H1 (cell line): Measurements from ENCODE around the gene ZNF451. TPM values are rescaled to one million over a fixed set of nuclear protein-coding genes. Genes with fewer than 3 reads are reported as not detected.

Source experiments
- CTCF ChIA-PET: fragments of 300-600 bp; sonication (Branson Sonifier 250); formaldehyde crosslinking; loops from one replicate; lab custom pipeline; 2021; ENCODE audit not compliant: partially characterized antibody; lab: Charles Lee
- POLR2A ChIA-PET: fragments of 300-600 bp; sonication (Branson Sonifier 250); formaldehyde crosslinking; loops from one replicate; lab custom pipeline; 2021; ENCODE audit warnings: inconsistent platforms; ENCODE audit not compliant: partially characterized antibody; lab: Charles Lee
- DNase-seq, 2 experiments: peaks; one replicate each; pipeline versions ENCODE4 v3.0.0 to v3.0.0-alpha.2; 2010 to 2022; ENCODE audit warnings: low spot score in 2 of 2, low read depth in 1 of 2, mixed read lengths in 1 of 2
- FAIRE-seq: peaks from 2 replicates; lab custom pipeline; 2011; peaks lifted over from hg19 to GRCh38; lab: Jason Lieb, UNC
- H2AFZ ChIP-seq: 2 replicates; pipeline ENCODE4 v1.8.1; 2012; ENCODE audit warnings: low read length, inconsistent platforms
- H2AK5ac ChIP-seq: 2 replicates; pipeline ENCODE4 v1.6.1; 2013; ENCODE audit warnings: low read depth, low read length
- H2BK120ac ChIP-seq: replicated peaks from 2 replicates; pipeline ENCODE3; 2013; ENCODE audit warnings: low read depth, low read length, inconsistent platforms
- H2BK12ac ChIP-seq: 2 replicates; pipeline ENCODE4 v1.6.1; 2013; ENCODE audit warnings: low read depth, low read length
- H2BK15ac ChIP-seq: 2 replicates; pipeline ENCODE4 v1.6.1; 2013; ENCODE audit warnings: low read length
- H2BK20ac ChIP-seq: 2 replicates; pipeline ENCODE4 v1.6.1; 2013; ENCODE audit warnings: low read length
- H2BK5ac ChIP-seq: 2 replicates; pipeline ENCODE4 v1.6.1; 2013; ENCODE audit warnings: low read depth, low read length
- H3K14ac ChIP-seq: 2 replicates; pipeline ENCODE4 v1.6.1; 2013; ENCODE audit warnings: inconsistent platforms; ENCODE audit not compliant: insufficient read length
- H3K18ac ChIP-seq: 2 replicates; pipeline ENCODE4 v1.6.1; 2013; ENCODE audit warnings: low read length; ENCODE audit errors: extremely low read depth
- H3K23ac ChIP-seq: 2 replicates; pipeline ENCODE4 v1.6.1; 2013; ENCODE audit warnings: inconsistent platforms; ENCODE audit not compliant: insufficient read length
- H3K23me2 ChIP-seq: 2 replicates; pipeline ENCODE4 v1.6.1; 2013; ENCODE audit warnings: low read depth, low read length
- H3K27ac ChIP-seq: 2 replicates; pipeline ENCODE4 v1.6.1; 2011; ENCODE audit warnings: low read depth, low read length, inconsistent platforms
- H3K27me3 ChIP-seq, 4 experiments: replicated peaks in 1 of 4; 1 replicate in 1 of 4; 2 replicates in 3 of 4; pipeline versions ENCODE4 v1.6.1 to v1.8.1; 2011 to 2013; ENCODE audit warnings: low read length in 3 of 4, mild to moderate bottlenecking in 3 of 4, inconsistent platforms in 2 of 4, mixed read lengths in 2 of 4, moderate library complexity in 1 of 4; ENCODE audit not compliant: control insufficient read depth in 3 of 4, insufficient read depth in 3 of 4; ENCODE audit errors: extremely low read depth in 1 of 4
- H3K36me3 ChIP-seq, 4 experiments: 2 replicates each; pipeline versions ENCODE4 v1.6.1 to v1.8.1; 2011 to 2013; ENCODE audit warnings: mild to moderate bottlenecking in 4 of 4, low read length in 3 of 4, moderate library complexity in 2 of 4, control low read depth in 1 of 4, inconsistent platforms in 1 of 4; ENCODE audit not compliant: insufficient read depth in 4 of 4, control insufficient read depth in 2 of 4
- H3K4ac ChIP-seq: replicated peaks from 2 replicates; pipeline ENCODE3; 2013; ENCODE audit warnings: low read length, low read depth, mixed read lengths, inconsistent platforms; ENCODE audit not compliant: insufficient read length
- H3K4me1 ChIP-seq, 4 experiments: replicated peaks in 1 of 4; 1 replicate in 1 of 4; 2 replicates in 3 of 4; pipeline versions ENCODE4 v1.6.1 to v1.8.1; 2011 to 2013; ENCODE audit warnings: low read length in 3 of 4, inconsistent platforms in 2 of 4, mixed read lengths in 1 of 4; ENCODE audit not compliant: insufficient read depth in 4 of 4, control insufficient read depth in 3 of 4
- H3K4me2 ChIP-seq, 2 experiments: 2 replicates each; pipeline versions ENCODE4 v1.6.1 to v1.8.1; 2011 to 2013; ENCODE audit warnings: low read depth in 2 of 2, low read length in 2 of 2, control low read depth in 1 of 2, inconsistent platforms in 1 of 2, mild to moderate bottlenecking in 1 of 2; ENCODE audit not compliant: insufficient read depth in 1 of 2
- H3K4me3 ChIP-seq, 4 experiments: fragments of 200-600, 300-600 bp in 1 of 4; sonication (generic), shearing (Covaris generic), sonication (Bioruptor Twin) in 1 of 4; 2 replicates each; pipeline versions ENCODE4 v1.5.1 to v1.8.1; 2011 to 2016; ENCODE audit warnings: low read length in 4 of 4, low read depth in 3 of 4, control low read depth in 2 of 4, inconsistent platforms in 2 of 4, mild to moderate bottlenecking in 2 of 4, mixed read lengths in 1 of 4, moderate library complexity in 1 of 4; ENCODE audit not compliant: insufficient read depth in 2 of 4; ENCODE audit errors: extremely low read depth in 1 of 4
- H3K56ac ChIP-seq: replicated peaks from 2 replicates; pipeline ENCODE3; 2013; ENCODE audit warnings: low read depth, mild to moderate bottlenecking, mixed read lengths, low read length, inconsistent platforms; ENCODE audit not compliant: insufficient read length
- H3K79me1 ChIP-seq: 2 replicates; pipeline ENCODE4 v1.6.1; 2013; ENCODE audit warnings: low read depth, low read length, control low read depth
- H3K79me2 ChIP-seq, 2 experiments: 2 replicates each; pipeline versions ENCODE4 v1.6.1 to v1.8.1; 2012 to 2013; ENCODE audit warnings: low read length in 2 of 2, mild to moderate bottlenecking in 2 of 2, inconsistent platforms in 1 of 2; ENCODE audit not compliant: insufficient read depth in 2 of 2, control insufficient read depth in 1 of 2
- H3K9ac ChIP-seq, 4 experiments: replicated peaks in 1 of 4; 1 replicate in 1 of 4; 2 replicates in 3 of 4; pipeline versions ENCODE4 v1.6.1 to v1.8.1; 2011 to 2013; ENCODE audit warnings: low read depth in 3 of 4, low read length in 3 of 4, control low read depth in 2 of 4, mild to moderate bottlenecking in 2 of 4, moderate library complexity in 2 of 4, inconsistent platforms in 1 of 4; ENCODE audit errors: extremely low read depth in 1 of 4
- H3K9me3 ChIP-seq, 2 experiments: 2 replicates each; pipeline versions ENCODE4 v1.6.1 to v1.8.1; 2012 to 2013; ENCODE audit warnings: mild to moderate bottlenecking in 2 of 2, moderate library complexity in 2 of 2, control low read depth in 1 of 2, inconsistent platforms in 1 of 2, low read depth in 1 of 2, low read length in 1 of 2, mixed read lengths in 1 of 2; ENCODE audit not compliant: insufficient read depth in 2 of 2
- H4K20me1 ChIP-seq, 2 experiments: replicated peaks in 1 of 2; 2 replicates each; pipeline versions ENCODE3 to v1.8.1; 2011 to 2013; ENCODE audit warnings: inconsistent platforms in 2 of 2, low read length in 2 of 2, mild to moderate bottlenecking in 1 of 2; ENCODE audit not compliant: insufficient read depth in 2 of 2, control insufficient read depth in 1 of 2
- H4K5ac ChIP-seq: 2 replicates; pipeline ENCODE4 v1.6.1; 2013; ENCODE audit warnings: low read length, low read depth, mixed read lengths, inconsistent platforms; ENCODE audit not compliant: insufficient read length
- H4K8ac ChIP-seq: 2 replicates; pipeline ENCODE4 v1.8.0; 2013; ENCODE audit warnings: mild to moderate bottlenecking, moderate library complexity, low read length, inconsistent platforms; ENCODE audit not compliant: insufficient read depth; ENCODE audit errors: extremely low read depth
- H4K91ac ChIP-seq: replicated peaks from 2 replicates; pipeline ENCODE3; 2013; ENCODE audit warnings: low read length, mixed read lengths, inconsistent platforms; ENCODE audit not compliant: insufficient read length
- CEBPB ChIP-seq: IDR thresholded peaks from 2 replicates; pipeline ENCODE4 v1.6.1; 2012; ENCODE audit warnings: low read depth, low read length
- CTCF ChIP-seq, 3 experiments: IDR thresholded peaks; 1 replicate in 2 of 3; 2 replicates in 1 of 3; pipeline versions ENCODE4 v1.5.1 to v1.6.1; 2011; ENCODE audit warnings: low read length in 3 of 3, mild to moderate bottlenecking in 3 of 3, inconsistent platforms in 2 of 3, low read depth in 1 of 3, moderate library complexity in 1 of 3; ENCODE audit not compliant: insufficient read depth in 1 of 3; ENCODE audit errors: control extremely low read depth in 1 of 3
- FOSL1 ChIP-seq: IDR thresholded peaks from 2 replicates; pipeline ENCODE4 v1.6.1; 2011; ENCODE audit warnings: mild to moderate bottlenecking, low read depth, low read length, moderate library complexity; ENCODE audit not compliant: insufficient read depth
- HDAC2 ChIP-seq, 2 experiments: fragments of 300-600 bp in 1 of 2; sonication (generic) in 1 of 2; IDR thresholded peaks; 2 replicates each; pipeline ENCODE4 v1.6.1; 2011 to 2012; ENCODE audit warnings: low read depth in 2 of 2, low read length in 2 of 2, mild to moderate bottlenecking in 2 of 2, moderate library complexity in 2 of 2, borderline replicate concordance in 1 of 2, inconsistent platforms in 1 of 2
- JUN ChIP-seq: IDR thresholded peaks from 2 replicates; pipeline ENCODE4 v1.6.1; 2011; ENCODE audit warnings: low read depth, mild to moderate bottlenecking, improper control_type of control experiment, low read length
- NANOG ChIP-seq: IDR thresholded peaks from 2 replicates; pipeline ENCODE4 v1.6.1; 2011; ENCODE audit warnings: low read length, low read depth, mild to moderate bottlenecking, inconsistent platforms; ENCODE audit not compliant: insufficient read depth, poor library complexity, severe bottlenecking
- RFX5 ChIP-seq: IDR thresholded peaks from 2 replicates; pipeline ENCODE4 v1.6.1; 2011; ENCODE audit warnings: low read depth, low read length, improper control_type of control experiment, borderline replicate concordance
- TAF1 ChIP-seq: IDR thresholded peaks from 2 replicates; pipeline ENCODE4 v1.6.1; 2011; ENCODE audit warnings: mild to moderate bottlenecking, low read depth, low read length
- YY1 ChIP-seq: IDR thresholded peaks from 2 replicates; pipeline ENCODE4 v1.6.1; 2011; ENCODE audit warnings: low read depth, mild to moderate bottlenecking, low read length
- WGBS, 2 experiments: shearing (Covaris generic) in 1 of 2; methylation state at CpG; one replicate each; pipeline versions ENCODE4 v1.1.6 to v1.1.7; 2013 to 2015; ENCODE audit warnings: low lambda C conversion rate in 2 of 2, mixed read lengths in 2 of 2, inconsistent platforms in 1 of 2, low coverage in 1 of 2, missing lambda C conversion rate in 1 of 2; ENCODE audit not compliant: insufficient replicate concordance in 2 of 2, insufficient coverage in 1 of 2, insufficient read length in 1 of 2; ENCODE audit errors: extremely low coverage in 1 of 2, missing lambda C conversion rate in 1 of 2; 5-methylcytosine and 5-hydroxymethylcytosine counted together
- polyA plus RNA-seq, 7 experiments: library from polyadenylated mRNA; depleted of rRNA in 3 of 7; stranded (reverse) in 5 of 7; unstranded in 2 of 7; fragments of >200 nt in 5 of 7; fragments of 200-250 nt in 2 of 7; gene quantifications; 1 replicate in 5 of 7; 2 replicates in 1 of 7; 4 replicates in 1 of 7; pipeline versions ENCODE4 v1.2.1 to v1.2.3, GENCODE V29; 2011 to 2013; ENCODE audit warnings: missing spikeins in 2 of 7, mixed read lengths in 2 of 7
- total RNA-seq: library from RNA; stranded (reverse); fragmentation: NEBNext Ultra II Directional; extraction: Animal tissue kit (Norgen Biotek cat#: 25700); gene quantifications from 2 replicates; pipeline ENCODE4 v1.2.1, GENCODE V29; 2021

ZNF451 gene
- total and polyA plus RNA-seq, 2 of the 8 experiments (the other 6 are each of a cell fraction or from before 2014, with no cell fraction given) = 10.7 to 56.8 TPM

GRCh38 chr6:57087916-57088315 is 2.1 kb upstream of the ZNF451 start:
- WGBS, 2 experiments = 84% methylated on average over 4 of the region's 4 CpGs; no CpG with 5 or more reads in 1 of the 2 experiments
- DNase-seq (no peak), FAIRE-seq (no peak)
- no peaks in the 10 kb centered on the region for H3K79me1 ChIP-seq
- no peak overlapping the region for H3K18ac ChIP-seq
- H2BK15ac ChIP-seq = no peak overlapping the region
- no peak for TF ChIP-seq CTCF (IDR thresholded peaks at IDR 0.05; ENCODE audit: control extremely low read depth in 1 of 3, insufficient read depth in 1 of 3, low read depth in 1 of 3, low read length in 3 of 3)
- no peak for TF ChIP-seq FOSL1
- TF ChIP-seq RFX5 = no peak
- TF ChIP-seq JUN = no peak
- no peak for TF ChIP-seq CEBPB
- no peak for TF ChIP-seq YY1
- TF ChIP-seq HDAC2 (IDR thresholded peaks at IDR 0.05; ENCODE audit: borderline replicate concordance in 1 of 2, low read depth in 2 of 2, low read length in 2 of 2) = no peak
- TF ChIP-seq TAF1 = no peak
- no peak for TF ChIP-seq NANOG
- no peak overlapping the region for H4K91ac ChIP-seq
- H3K23ac ChIP-seq = no peak overlapping the region
- H3K14ac ChIP-seq = no peak overlapping the region
- H2AFZ ChIP-seq = no peak overlapping the region
- peaks cover 2 to 4% (median 3%) of the 10 kb centered on the region in 4 experiments; a peak in 5 of 7 replicates for H3K4me1 ChIP-seq
- no peak overlapping the region for H3K27ac ChIP-seq
- no peak overlapping the region for H3K4me3 ChIP-seq
- no peaks in the 10 kb centered on the region for H3K27me3 ChIP-seq
- H3K4ac ChIP-seq = no peak overlapping the region
- H3K79me2 ChIP-seq = peaks cover 0 to 16% of the 10 kb centered on the region in 2 experiments; a peak in 3 of 4 replicates
- no peaks in the 10 kb centered on the region for H3K9me3 ChIP-seq
- H4K20me1 ChIP-seq = peaks cover 0 to 3% of the 10 kb centered on the region in 2 experiments
- H4K5ac ChIP-seq = no peak overlapping the region
- no peak overlapping the region for H2BK12ac ChIP-seq
- no peak overlapping the region for H2BK5ac ChIP-seq
- POLR2A ChIA-PET = no interaction called here
- no peak overlapping the region for H2AK5ac ChIP-seq
- no peaks in the 10 kb centered on the region for H3K23me2 ChIP-seq
- H2BK20ac ChIP-seq = no peak overlapping the region
- H3K9ac ChIP-seq = no peak overlapping the region
- H3K4me2 ChIP-seq = no peak overlapping the region
- CTCF ChIA-PET = interaction anchor here (2.2 kb wide), 1 partner anchor 9 kb away, joined by 6 read pairs; no protein-coding TSS in a partner anchor
- no peak overlapping the region for H3K56ac ChIP-seq
- H2BK120ac ChIP-seq = no peak overlapping the region
- H4K8ac ChIP-seq = no peak overlapping the region
- H3K36me3 ChIP-seq = peaks cover 0 to 13% (median 0%) of the 10 kb centered on the region in 4 experiments; a peak in 2 of 8 replicates
